GM19193 (cell line): Measurements from ENCODE around the gene RAB18.

Experiments
- POLR2A ChIP-seq: IDR thresholded peaks from 4 replicates; pipeline ENCODE4 v1.6.1; 2011; ENCODE audit not compliant: insufficient read depth, insufficient read length; ENCODE audit errors: extremely low read depth

The RAB18 gene

DNA sequence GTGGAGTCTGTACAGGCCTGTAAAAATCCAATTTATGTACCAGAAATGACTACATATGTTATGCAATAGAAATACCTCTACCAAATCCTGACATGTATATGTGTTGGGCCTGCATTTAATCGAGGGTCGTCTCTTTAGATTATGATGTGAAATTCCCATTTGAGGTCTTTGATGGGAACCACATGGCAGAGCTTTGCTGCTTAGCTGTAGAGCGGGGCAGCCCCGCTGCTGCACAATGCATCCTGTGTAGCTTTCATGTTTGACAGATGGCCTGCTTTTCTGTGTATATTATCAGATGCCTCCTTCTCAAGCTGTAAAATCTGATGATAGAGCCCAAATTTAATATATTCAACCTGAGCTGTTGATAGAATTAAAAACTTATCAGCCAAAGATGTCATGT is 65.8 kb downstream of the RAB18 start:
- no peak for TF ChIP-seq POLR2A

DNA sequence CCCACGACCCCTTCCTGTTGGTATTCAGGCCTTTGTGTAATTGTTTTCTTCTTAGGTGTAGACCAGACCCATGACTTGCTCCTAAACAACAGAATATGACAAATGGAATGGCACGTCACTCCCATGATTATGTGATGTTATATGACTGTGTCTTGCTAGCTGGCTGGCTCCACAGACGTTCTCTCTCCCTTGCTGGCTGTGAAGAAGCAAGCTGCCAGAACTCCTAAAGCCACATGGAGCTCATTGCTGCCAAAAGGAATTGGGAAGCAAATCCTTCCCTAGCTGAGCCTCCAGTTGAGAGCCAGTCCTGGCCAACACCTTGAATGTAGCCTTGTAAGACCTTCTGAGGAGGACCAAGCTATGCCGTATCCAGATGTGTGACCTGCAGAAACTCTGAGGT is 74.2 kb downstream of the RAB18 start:
- no peak for TF ChIP-seq POLR2A

DNA sequence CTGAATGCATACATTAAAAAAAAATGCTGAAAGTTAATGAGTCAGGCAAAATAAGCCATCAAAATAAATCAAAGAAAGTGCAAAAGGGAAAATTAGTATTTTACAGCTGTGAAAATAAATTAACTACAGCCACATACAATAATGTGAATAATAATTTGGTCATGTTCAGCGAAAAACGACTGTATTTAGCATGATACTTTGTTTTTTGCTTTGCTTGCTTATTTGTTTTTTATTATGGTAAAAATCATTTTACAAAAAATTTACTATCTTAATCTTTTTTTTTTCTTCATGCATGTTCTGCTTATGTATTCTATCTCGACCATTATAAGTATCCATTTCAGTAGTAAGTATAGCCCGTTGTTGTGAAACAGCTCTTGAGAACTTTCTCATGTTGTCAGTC is 77.1 kb downstream of the RAB18 start:
- TF ChIP-seq POLR2A: no peak

GRCh38 chr10:27584302-27584701 is 80.2 kb downstream of the RAB18 start:
- TF ChIP-seq POLR2A: no peak
